Measurements from ENCODE around the gene LARP4B. TPM values are rescaled to one million over a fixed set of nuclear protein-coding genes. Genes with fewer than 3 reads are reported as not detected.

Gene LARP4B
- total RNA-seq, 1 experiment from 2014 or later, result 122 TPM

DNA sequence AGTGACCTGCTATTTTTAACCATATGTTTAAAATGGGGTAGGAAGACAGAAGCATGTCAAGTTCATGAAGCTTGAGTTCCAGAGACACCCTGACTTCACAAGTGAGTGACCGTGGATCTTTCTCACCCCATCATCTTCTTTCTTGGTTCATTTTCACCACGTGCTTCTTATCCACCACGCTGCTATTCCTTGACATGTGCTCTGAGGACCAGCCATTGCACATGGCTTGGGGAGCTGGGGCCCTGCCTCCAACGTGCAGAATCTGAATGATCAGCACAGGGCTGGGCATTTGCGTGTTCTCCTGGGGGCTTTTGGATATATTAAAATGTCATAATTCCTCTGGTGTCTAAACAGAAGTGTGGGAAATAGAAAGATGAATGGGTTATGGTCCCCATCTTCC lies 31.7 kb upstream of the LARP4B start:
- BruUV-seq (replicated peaks), result no TSS peak
- H3K4me3 ChIP-seq (replicated peaks in 1 of 2; ENCODE audit: low read depth in 1 of 2, low read length in 2 of 2), result no peak overlapping the region
- H3K79me2 ChIP-seq (ENCODE audit: insufficient read depth, low read length), result no peaks in the 10 kb centered on the region
- ATAC-seq (no peak), DNase-seq (ENCODE audit: low read depth, low spot score) (no peak)
- H4K20me1 ChIP-seq (ENCODE audit: insufficient read depth), result no peaks in the 10 kb centered on the region
- H3K4me2 ChIP-seq (ENCODE audit: low read length), result no peak overlapping the region
- H3K9ac ChIP-seq (ENCODE audit: low read length), result no peak overlapping the region
- H3K27ac ChIP-seq (ENCODE audit: low read depth, low read length), result no peak overlapping the region
- H3K9me2 ChIP-seq (ENCODE audit: insufficient read depth), result no peaks in the 10 kb centered on the region
- ChIA-PET CTCF (no interaction called here), POLR2A (no interaction called here), RAD21 (ENCODE audit: low non-redundant PET in 1 of 2, low total read pairs in 2 of 2, uncharacterized antibody in 2 of 2, unreplicated experiment in 2 of 2) (no interaction called here)
- TF ChIP-seq, protein P1, sequence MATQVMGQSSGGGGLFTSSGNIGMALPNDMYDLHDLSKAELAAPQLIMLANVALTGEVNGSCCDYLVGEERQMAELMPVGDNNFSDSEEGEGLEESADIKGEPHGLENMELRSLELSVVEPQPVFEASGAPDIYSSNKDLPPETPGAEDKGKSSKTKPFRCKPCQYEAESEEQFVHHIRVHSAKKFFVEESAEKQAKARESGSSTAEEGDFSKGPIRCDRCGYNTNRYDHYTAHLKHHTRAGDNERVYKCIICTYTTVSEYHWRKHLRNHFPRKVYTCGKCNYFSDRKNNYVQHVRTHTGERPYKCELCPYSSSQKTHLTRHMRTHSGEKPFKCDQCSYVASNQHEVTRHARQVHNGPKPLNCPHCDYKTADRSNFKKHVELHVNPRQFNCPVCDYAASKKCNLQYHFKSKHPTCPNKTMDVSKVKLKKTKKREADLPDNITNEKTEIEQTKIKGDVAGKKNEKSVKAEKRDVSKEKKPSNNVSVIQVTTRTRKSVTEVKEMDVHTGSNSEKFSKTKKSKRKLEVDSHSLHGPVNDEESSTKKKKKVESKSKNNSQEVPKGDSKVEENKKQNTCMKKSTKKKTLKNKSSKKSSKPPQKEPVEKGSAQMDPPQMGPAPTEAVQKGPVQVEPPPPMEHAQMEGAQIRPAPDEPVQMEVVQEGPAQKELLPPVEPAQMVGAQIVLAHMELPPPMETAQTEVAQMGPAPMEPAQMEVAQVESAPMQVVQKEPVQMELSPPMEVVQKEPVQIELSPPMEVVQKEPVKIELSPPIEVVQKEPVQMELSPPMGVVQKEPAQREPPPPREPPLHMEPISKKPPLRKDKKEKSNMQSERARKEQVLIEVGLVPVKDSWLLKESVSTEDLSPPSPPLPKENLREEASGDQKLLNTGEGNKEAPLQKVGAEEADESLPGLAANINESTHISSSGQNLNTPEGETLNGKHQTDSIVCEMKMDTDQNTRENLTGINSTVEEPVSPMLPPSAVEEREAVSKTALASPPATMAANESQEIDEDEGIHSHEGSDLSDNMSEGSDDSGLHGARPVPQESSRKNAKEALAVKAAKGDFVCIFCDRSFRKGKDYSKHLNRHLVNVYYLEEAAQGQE (IDR thresholded peaks at IDR 0.05; ENCODE audit: low read depth), result no peak
- intact Hi-C loops (cut with micrococcal nuclease), result no loop called here
- H3K36me3 ChIP-seq (ENCODE audit: control insufficient read depth in 1 of 2, insufficient read depth in 2 of 2, low read length in 2 of 2), result no peaks in the 10 kb centered on the region
- H3K27me3 ChIP-seq (ENCODE audit: insufficient read depth, low read length), result peaks cover 6% of the 10 kb centered on the region; the same call in 1 of the 2 replicates
- H3K9me3 ChIP-seq (ENCODE audit: control insufficient read depth in 1 of 2, insufficient read depth in 1 of 2, low read depth in 1 of 2, low read length in 2 of 2), result no peaks in the 10 kb centered on the region
- no peak overlapping the region for H2AFZ ChIP-seq (ENCODE audit: low read depth, low read length, poor library complexity, severe bottlenecking)
- H3K4me1 ChIP-seq (ENCODE audit: control insufficient read depth in 1 of 2, insufficient read depth in 2 of 2, low read length in 2 of 2), result no peaks in the 10 kb centered on the region

DNA sequence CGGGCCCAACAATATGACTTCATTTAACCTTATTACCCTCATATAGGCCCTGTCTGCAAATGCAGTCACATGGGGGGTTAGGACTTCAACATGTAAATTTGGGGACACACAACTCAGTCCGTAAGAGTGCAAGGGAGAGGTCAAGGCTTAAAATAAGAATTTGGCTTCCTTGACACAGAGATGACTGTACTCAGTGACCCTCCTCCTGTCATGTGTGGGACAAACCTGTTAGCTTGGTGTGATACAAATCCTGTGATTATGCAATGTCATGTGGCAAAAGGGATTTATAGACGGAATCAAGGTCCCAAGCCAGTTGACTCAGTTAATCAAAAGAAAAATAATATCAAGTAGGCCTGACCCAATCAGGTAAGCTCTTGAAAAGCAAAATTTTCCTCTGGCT lies 30.8 kb upstream of the LARP4B start:
- Histone ChIP-seq H4K20me1 (ENCODE audit: insufficient read depth) (no peaks in the 10 kb centered on the region), H3K79me2 (ENCODE audit: insufficient read depth, low read length) (no peaks in the 10 kb centered on the region), H3K27ac (ENCODE audit: low read depth, low read length) (no peak overlapping the region), H3K9me2 (ENCODE audit: insufficient read depth) (no peaks in the 10 kb centered on the region), H3K36me3 (ENCODE audit: control insufficient read depth in 1 of 2, insufficient read depth in 2 of 2, low read length in 2 of 2) (no peaks in the 10 kb centered on the region), H3K4me1 (ENCODE audit: control insufficient read depth in 1 of 2, insufficient read depth in 2 of 2, low read length in 2 of 2) (no peaks in the 10 kb centered on the region), H3K4me3 (replicated peaks in 1 of 2; ENCODE audit: low read depth in 1 of 2, low read length in 2 of 2) (no peak overlapping the region), H3K4me2 (ENCODE audit: low read length) (no peak overlapping the region), H3K9ac (ENCODE audit: low read length) (no peak overlapping the region), H2AFZ (ENCODE audit: low read depth, low read length, poor library complexity, severe bottlenecking) (no peak overlapping the region), H3K9me3 (ENCODE audit: control insufficient read depth in 1 of 2, insufficient read depth in 1 of 2, low read depth in 1 of 2, low read length in 2 of 2) (no peaks in the 10 kb centered on the region), H3K27me3 (ENCODE audit: insufficient read depth, low read length) (peaks cover 7% of the 10 kb centered on the region; the same call in 1 of the 2 replicates)
- ChIA-PET RAD21 (ENCODE audit: low non-redundant PET in 1 of 2, low total read pairs in 2 of 2, uncharacterized antibody in 2 of 2, unreplicated experiment in 2 of 2) (no interaction called here), POLR2A (no interaction called here), CTCF (no interaction called here)
- intact Hi-C loops (cut with micrococcal nuclease), result no loop called here
- no TSS peak for BruUV-seq (replicated peaks)
- no peak for DNase-seq (ENCODE audit: low read depth, low spot score)
- ATAC-seq, result no peak
- TF ChIP-seq JUND (IDR thresholded peaks at IDR 0.05), result no peak
- TF ChIP-seq POLR2A (IDR thresholded peaks at IDR 0.05; ENCODE audit: borderline replicate concordance, extremely low read depth, insufficient read depth, insufficient read length), result no peak
- TF ChIP-seq RAD21 (IDR thresholded peaks at IDR 0.05; ENCODE audit: low read depth), result no peak
- no peak for TF ChIP-seq YY1 (IDR thresholded peaks at IDR 0.05; ENCODE audit: extremely low read depth, insufficient replicate concordance, low read depth, low read length)
- TF ChIP-seq ZFX (IDR thresholded peaks at IDR 0.05), result no peak
- no peak for TF ChIP-seq CBX3 (IDR thresholded peaks at IDR 0.05; ENCODE audit: low read depth)
- TF ChIP-seq POLR2AphosphoS5 (IDR thresholded peaks at IDR 0.05; ENCODE audit: low read depth, low read length), result no peak
- no peak for TF ChIP-seq TCF7L2 (IDR thresholded peaks at IDR 0.05; ENCODE audit: borderline replicate concordance, extremely low read depth, insufficient read depth, insufficient read length)
- no peak for TF ChIP-seq EZH2 (IDR thresholded peaks at IDR 0.05)
- TF ChIP-seq, protein P2, sequence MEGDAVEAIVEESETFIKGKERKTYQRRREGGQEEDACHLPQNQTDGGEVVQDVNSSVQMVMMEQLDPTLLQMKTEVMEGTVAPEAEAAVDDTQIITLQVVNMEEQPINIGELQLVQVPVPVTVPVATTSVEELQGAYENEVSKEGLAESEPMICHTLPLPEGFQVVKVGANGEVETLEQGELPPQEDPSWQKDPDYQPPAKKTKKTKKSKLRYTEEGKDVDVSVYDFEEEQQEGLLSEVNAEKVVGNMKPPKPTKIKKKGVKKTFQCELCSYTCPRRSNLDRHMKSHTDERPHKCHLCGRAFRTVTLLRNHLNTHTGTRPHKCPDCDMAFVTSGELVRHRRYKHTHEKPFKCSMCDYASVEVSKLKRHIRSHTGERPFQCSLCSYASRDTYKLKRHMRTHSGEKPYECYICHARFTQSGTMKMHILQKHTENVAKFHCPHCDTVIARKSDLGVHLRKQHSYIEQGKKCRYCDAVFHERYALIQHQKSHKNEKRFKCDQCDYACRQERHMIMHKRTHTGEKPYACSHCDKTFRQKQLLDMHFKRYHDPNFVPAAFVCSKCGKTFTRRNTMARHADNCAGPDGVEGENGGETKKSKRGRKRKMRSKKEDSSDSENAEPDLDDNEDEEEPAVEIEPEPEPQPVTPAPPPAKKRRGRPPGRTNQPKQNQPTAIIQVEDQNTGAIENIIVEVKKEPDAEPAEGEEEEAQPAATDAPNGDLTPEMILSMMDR (IDR thresholded peaks at IDR 0.05 in 2 of 3, conservative IDR thresholded peaks at IDR 0.05 in 1 of 3; ENCODE audit: borderline replicate concordance in 1 of 3, insufficient read depth in 1 of 3, low read depth in 2 of 3, low read length in 2 of 3), result no peak
- TF ChIP-seq SRF (IDR thresholded peaks at IDR 0.05; ENCODE audit: low read depth), result no peak
- no peak for TF ChIP-seq ELF1 (IDR thresholded peaks at IDR 0.05; ENCODE audit: borderline replicate concordance, low read depth)
- TF ChIP-seq EZH2phosphoT487 (IDR thresholded peaks at IDR 0.05; ENCODE audit: borderline replicate concordance), result no peak
- no peak for TF ChIP-seq SP1 (IDR thresholded peaks at IDR 0.05; ENCODE audit: low read depth)
- no peak for TF ChIP-seq ZNF274 (IDR thresholded peaks at IDR 0.05; ENCODE audit: low read depth, low read length)
- no peak for TF ChIP-seq EGR1 (IDR thresholded peaks at IDR 0.05; ENCODE audit: low read depth)

Measured in HCT116 (cell line).